OCI-LY3 (cell line): Measurements from ENCODE around the gene CPM.

Experiments used
- H2AFZ ChIP-seq: fragments of 200-600, 300-600 bp; shearing (Covaris generic); 2 replicates; pipeline ENCODE4 v1.6.0; 2014; ENCODE audit warnings: antibody characterized with exemption, low read depth, low read length
- H3K27ac ChIP-seq: fragments of 200-600, 300-600 bp; sonication (generic); 2 replicates; pipeline ENCODE4 v1.5.1; 2014; ENCODE audit warnings: mild to moderate bottlenecking, low read length, moderate library complexity, mixed read lengths
- H3K27me3 ChIP-seq: fragments of 200-600, 300-600 bp; sonication (generic); 2 replicates; pipeline ENCODE4 v1.6.1; 2014; ENCODE audit warnings: low read depth, low read length, mixed read lengths
- H3K36me3 ChIP-seq: fragments of 200-600, 300-600 bp; sonication (generic); replicated peaks from 2 replicates; pipeline ENCODE3; 2014; ENCODE audit warnings: low read depth, low read length, mixed read lengths
- H3K4me1 ChIP-seq: fragments of 300-600, 200-600 bp; sonication (generic); 2 replicates; pipeline ENCODE4 v1.6.1; 2014; ENCODE audit warnings: low read length, mixed read lengths
- H3K4me2 ChIP-seq: fragments of 200-600, 300-600 bp; sonication (generic); 2 replicates; pipeline ENCODE4 v1.6.1; 2014; ENCODE audit warnings: low read length, mixed read lengths
- H3K4me3 ChIP-seq: fragments of 300-600, 200-600 bp; sonication (generic); 2 replicates; pipeline ENCODE4 v1.5.1; 2014; ENCODE audit warnings: antibody characterized with exemption, mild to moderate bottlenecking, low read length, moderate library complexity
- H3K79me2 ChIP-seq: fragments of 300-600, 200-600 bp; shearing (Covaris generic); 2 replicates; pipeline ENCODE4 v1.6.1; 2014; ENCODE audit warnings: mild to moderate bottlenecking, low read length, mixed read lengths
- H3K9ac ChIP-seq: fragments of 300-600, 200-600 bp; shearing (Covaris generic); 2 replicates; pipeline ENCODE4 v1.6.0; 2014; ENCODE audit warnings: mild to moderate bottlenecking, low read length, moderate library complexity
- H3K9me3 ChIP-seq: fragments of 200-600, 300-600 bp; shearing (Covaris generic); 2 replicates; pipeline ENCODE4 v1.6.1; 2014; ENCODE audit warnings: low read length, mixed read lengths; ENCODE audit not compliant: insufficient read depth
- H4K20me1 ChIP-seq: fragments of 200-600, 300-600 bp; sonication (generic); 2 replicates; pipeline ENCODE4 v1.6.1; 2016; ENCODE audit warnings: low read length, mixed read lengths; ENCODE audit not compliant: insufficient read depth
- EZH2phosphoT487 ChIP-seq: fragments of 200-600 bp; shearing (Covaris generic); IDR thresholded peaks from 2 replicates; pipeline ENCODE4 v1.6.1; 2018; ENCODE audit warnings: antibody characterized with exemption, mixed run types, low read depth
- TF ChIP-seq, protein P1 (sequence below): fragments of 200-600, 300-600 bp; sonication (generic); IDR thresholded peaks from 2 replicates; pipeline ENCODE4 v1.5.1; 2014; ENCODE audit warnings: antibody characterized with exemption, low read length, low read depth

The CPM gene

DNA sequence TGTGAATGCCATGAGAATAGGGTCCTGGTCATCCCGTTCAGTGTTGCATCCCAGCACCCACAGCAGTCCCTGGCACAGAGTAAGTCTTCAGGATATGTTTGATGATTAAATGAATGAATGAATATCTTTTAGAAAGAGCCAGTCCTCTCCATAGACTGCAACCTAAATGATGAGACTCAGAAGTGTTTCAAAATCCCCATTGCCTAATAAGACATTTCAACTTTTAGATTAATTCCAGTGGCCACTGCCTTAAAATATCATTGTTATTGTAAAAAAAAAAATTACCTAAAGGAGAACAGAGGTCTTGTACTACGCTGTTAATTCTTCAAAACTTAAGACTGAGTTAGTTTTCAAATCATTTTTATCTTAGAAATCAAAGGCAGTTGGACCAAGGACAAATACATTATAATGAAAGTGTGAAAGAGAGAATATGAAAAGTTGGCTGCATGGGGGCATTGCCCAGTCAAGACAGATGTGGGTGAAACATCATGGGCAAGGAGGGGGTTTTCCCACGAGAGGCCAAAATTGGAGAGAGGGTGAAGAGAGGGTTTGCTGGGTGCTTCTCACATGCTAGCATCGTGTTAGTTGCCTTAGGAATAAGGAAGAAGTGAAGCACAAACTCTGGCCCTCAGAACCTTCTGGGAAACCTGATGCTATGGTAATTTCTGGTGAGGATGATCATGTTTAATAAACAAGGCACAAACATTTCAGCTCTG is 26.3 kb upstream of the CPM start:
- peaks cover 46% of the 10 kb centered on the region for H3K4me1 ChIP-seq
- peak overlapping the region; percentile 20; the same call in 1 of the 2 replicates for H2AFZ ChIP-seq
- H4K20me1 ChIP-seq = no peaks in the 10 kb centered on the region
- peak overlapping the region; percentile 51; the same call in 1 of the 2 replicates for H3K9ac ChIP-seq
- H3K36me3 ChIP-seq = no peaks in the 10 kb centered on the region
- no peaks in the 10 kb centered on the region for H3K27me3 ChIP-seq
- peak overlapping the region; percentile 38; the same call in 1 of the 2 replicates for H3K4me3 ChIP-seq
- peak overlapping the region; percentile 56 for H3K4me2 ChIP-seq
- H3K27ac ChIP-seq = peak overlapping the region; percentile 87
- no peak for TF ChIP-seq EZH2phosphoT487
- TF ChIP-seq, protein P1, sequence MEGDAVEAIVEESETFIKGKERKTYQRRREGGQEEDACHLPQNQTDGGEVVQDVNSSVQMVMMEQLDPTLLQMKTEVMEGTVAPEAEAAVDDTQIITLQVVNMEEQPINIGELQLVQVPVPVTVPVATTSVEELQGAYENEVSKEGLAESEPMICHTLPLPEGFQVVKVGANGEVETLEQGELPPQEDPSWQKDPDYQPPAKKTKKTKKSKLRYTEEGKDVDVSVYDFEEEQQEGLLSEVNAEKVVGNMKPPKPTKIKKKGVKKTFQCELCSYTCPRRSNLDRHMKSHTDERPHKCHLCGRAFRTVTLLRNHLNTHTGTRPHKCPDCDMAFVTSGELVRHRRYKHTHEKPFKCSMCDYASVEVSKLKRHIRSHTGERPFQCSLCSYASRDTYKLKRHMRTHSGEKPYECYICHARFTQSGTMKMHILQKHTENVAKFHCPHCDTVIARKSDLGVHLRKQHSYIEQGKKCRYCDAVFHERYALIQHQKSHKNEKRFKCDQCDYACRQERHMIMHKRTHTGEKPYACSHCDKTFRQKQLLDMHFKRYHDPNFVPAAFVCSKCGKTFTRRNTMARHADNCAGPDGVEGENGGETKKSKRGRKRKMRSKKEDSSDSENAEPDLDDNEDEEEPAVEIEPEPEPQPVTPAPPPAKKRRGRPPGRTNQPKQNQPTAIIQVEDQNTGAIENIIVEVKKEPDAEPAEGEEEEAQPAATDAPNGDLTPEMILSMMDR = no peak
- H3K79me2 ChIP-seq = no peaks in the 10 kb centered on the region
- peaks cover 3% of the 10 kb centered on the region; the same call in 1 of the 2 replicates for H3K9me3 ChIP-seq

DNA sequence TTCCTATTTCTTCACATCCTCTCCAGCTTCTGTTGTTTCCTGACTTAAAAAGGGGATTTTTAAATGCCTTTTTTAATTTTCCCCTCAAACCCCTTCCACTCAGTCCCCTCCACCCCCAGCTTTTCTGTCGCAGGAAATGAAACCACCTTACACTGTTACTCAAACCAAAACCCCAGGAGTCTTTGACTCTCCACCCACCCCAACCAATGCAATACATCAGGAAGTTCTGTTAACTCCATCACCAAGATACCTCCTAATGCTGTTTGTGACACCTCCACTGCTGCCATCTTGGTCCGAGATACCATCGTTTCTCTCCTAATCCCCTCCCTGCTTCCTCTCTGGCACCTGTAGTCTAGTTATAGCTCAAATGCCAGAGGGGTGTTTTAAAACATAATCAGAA is 25.4 kb upstream of the CPM start:
- Histone ChIP-seq H3K4me3 (peak overlapping the region; percentile 38), H3K4me1 (peaks cover 36% of the 10 kb centered on the region), H4K20me1 (no peaks in the 10 kb centered on the region), H3K9ac (peak overlapping the region; percentile 51; the same call in 1 of the 2 replicates), H3K36me3 (no peaks in the 10 kb centered on the region), H2AFZ (peak overlapping the region; percentile 20), H3K27ac (peak overlapping the region; percentile 87), H3K79me2 (no peaks in the 10 kb centered on the region), H3K4me2 (peak overlapping the region; percentile 56), H3K9me3 (peaks cover 3% of the 10 kb centered on the region; the same call in 1 of the 2 replicates), H3K27me3 (no peaks in the 10 kb centered on the region)
- TF ChIP-seq, protein P1 = no peak

DNA sequence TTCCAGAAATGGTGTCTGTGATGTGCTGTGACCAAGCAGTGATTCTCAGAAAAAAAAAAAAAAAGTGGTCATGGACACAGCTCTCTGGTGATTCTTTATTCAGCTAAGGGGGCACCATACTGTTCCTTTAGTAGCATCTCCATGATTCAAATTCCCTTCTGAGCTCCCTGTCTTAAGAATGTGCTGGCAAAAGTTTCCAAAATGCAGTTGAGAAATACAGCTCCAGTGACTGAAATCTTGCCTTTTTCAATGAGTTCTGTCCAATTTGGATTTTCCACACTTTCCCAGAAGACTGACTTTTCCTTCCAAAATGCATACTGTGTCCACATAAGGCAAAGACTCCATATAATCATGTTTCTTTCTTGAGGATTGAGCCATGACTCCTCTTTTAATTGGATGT is 24.3 kb upstream of the CPM start:
- no peak overlapping the region for H3K27ac ChIP-seq
- no peak overlapping the region for H3K4me2 ChIP-seq
- TF ChIP-seq EZH2phosphoT487 = no peak
- TF ChIP-seq, protein P1 = no peak
- no peak overlapping the region for H2AFZ ChIP-seq
- no peak overlapping the region for H3K4me3 ChIP-seq
- H3K36me3 ChIP-seq = no peaks in the 10 kb centered on the region
- peaks cover 3% of the 10 kb centered on the region; the same call in 1 of the 2 replicates for H3K9me3 ChIP-seq
- H3K79me2 ChIP-seq = no peaks in the 10 kb centered on the region
- peaks cover 25% of the 10 kb centered on the region for H3K4me1 ChIP-seq
- H4K20me1 ChIP-seq = no peaks in the 10 kb centered on the region
- H3K9ac ChIP-seq = no peak overlapping the region
- no peaks in the 10 kb centered on the region for H3K27me3 ChIP-seq

DNA sequence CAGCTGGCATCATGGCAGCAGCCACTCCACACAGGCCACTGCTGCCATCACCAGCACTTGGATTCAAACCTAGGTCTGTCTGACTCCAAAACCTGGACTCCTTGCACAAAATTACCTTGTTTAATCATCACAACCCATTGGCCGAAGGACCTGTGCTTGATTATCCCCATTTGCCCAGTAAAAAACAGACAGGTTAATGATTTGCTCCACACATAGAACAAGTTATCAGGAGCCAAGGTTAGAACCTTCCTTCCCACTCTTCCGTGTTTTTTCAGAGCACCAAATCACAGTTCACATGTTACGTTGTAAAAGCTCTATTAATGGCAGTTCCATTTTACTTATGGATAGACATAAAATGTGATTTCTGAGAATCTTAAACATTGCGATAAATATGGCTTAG is 23.5 kb upstream of the CPM start:
- no peaks in the 10 kb centered on the region for H4K20me1 ChIP-seq
- H3K79me2 ChIP-seq = no peaks in the 10 kb centered on the region
- H3K4me3 ChIP-seq = no peak overlapping the region
- H3K4me1 ChIP-seq = peaks cover 24% of the 10 kb centered on the region
- TF ChIP-seq, protein P1 = no peak
- no peak for TF ChIP-seq EZH2phosphoT487
- no peak overlapping the region for H3K9ac ChIP-seq
- no peaks in the 10 kb centered on the region for H3K27me3 ChIP-seq
- peaks cover 3% of the 10 kb centered on the region; the same call in 1 of the 2 replicates for H3K9me3 ChIP-seq
- H2AFZ ChIP-seq = no peak overlapping the region
- no peak overlapping the region for H3K27ac ChIP-seq
- H3K36me3 ChIP-seq = no peaks in the 10 kb centered on the region
- no peak overlapping the region for H3K4me2 ChIP-seq
